CD4-positive, CD25-positive, alpha-beta regulatory T cell (primary cell): ENCODE results near the gene UBASH3A. TPM values are rescaled to one million over a fixed set of nuclear protein-coding genes. Genes with fewer than 3 reads are reported as not detected.

Experiments used
- ATAC-seq, 2 donors: fragments of 150-1000 bp; cut with Tn5 transposase; one replicate each; pipeline ENCODE4 v1.10.0; 2021; ENCODE audit warnings: low read depth in 2 of 2, moderate number of reproducible peaks in 2 of 2, moderate library complexity in 1 of 2
- DNase-seq, 3 donors: peaks; one replicate each; pipeline versions ENCODE4 v3.0.0 to v3.0.0-alpha.2; 2012 to 2022; ENCODE audit warnings: mixed read lengths in 1 of 3
- H3K27ac ChIP-seq: one replicate; pipeline ENCODE4 v1.7.0; 2013; ENCODE audit warnings: mild to moderate bottlenecking, low read length; ENCODE audit not compliant: insufficient read depth, poor library complexity, severe bottlenecking
- H3K27me3 ChIP-seq: one replicate; pipeline ENCODE4 v1.7.0; 2013; ENCODE audit warnings: low read length; ENCODE audit not compliant: control insufficient read depth, insufficient read depth
- H3K36me3 ChIP-seq: one replicate; pipeline ENCODE4 v1.7.0; 2013; ENCODE audit warnings: mild to moderate bottlenecking, low read length, moderate library complexity; ENCODE audit not compliant: control insufficient read depth, insufficient read depth
- H3K4me1 ChIP-seq: 2 replicates; pipeline ENCODE4 v1.7.0; 2013; ENCODE audit warnings: mild to moderate bottlenecking, low read length; ENCODE audit not compliant: insufficient read depth, control insufficient read depth, poor library complexity, severe bottlenecking
- H3K4me3 ChIP-seq: one replicate; pipeline ENCODE4 v1.7.0; 2013; ENCODE audit warnings: low read depth, mild to moderate bottlenecking, low read length, moderate library complexity
- H3K9me3 ChIP-seq, 2 experiments: 1 replicate in 1 of 2; 2 replicates in 1 of 2; pipeline ENCODE4 v1.7.0; 2013; ENCODE audit warnings: low read length in 2 of 2, mild to moderate bottlenecking in 1 of 2, moderate library complexity in 1 of 2; ENCODE audit not compliant: control insufficient read depth in 2 of 2
- H3K27ac Mint-ChIP-seq, 3 donors: one replicate each; pipeline ENCODE4 v1.8.0; 2020 to 2022; ENCODE audit warnings: mild to moderate bottlenecking in 3 of 3, mixed read lengths in 3 of 3, moderate library complexity in 2 of 3
- H3K27me3 Mint-ChIP-seq: one replicate; pipeline ENCODE4 v1.8.0; 2022; ENCODE audit warnings: mild to moderate bottlenecking, mixed read lengths
- H3K36me3 Mint-ChIP-seq: one replicate; pipeline ENCODE4 v1.8.0; 2020; ENCODE audit warnings: mixed read lengths
- H3K4me1 Mint-ChIP-seq, 4 donors: one replicate each; pipeline ENCODE4 v1.8.0; 2020 to 2022; ENCODE audit warnings: mixed read lengths in 4 of 4, mild to moderate bottlenecking in 1 of 4
- H3K4me3 Mint-ChIP-seq, 4 donors: one replicate each; pipeline ENCODE4 v1.8.0; 2020 to 2022; ENCODE audit warnings: mild to moderate bottlenecking in 4 of 4, mixed read lengths in 4 of 4, moderate library complexity in 3 of 4
- H3K9me3 Mint-ChIP-seq, 7 donors: one replicate each; pipeline ENCODE4 v1.8.0; 2020 to 2022; ENCODE audit warnings: mixed read lengths in 7 of 7, mild to moderate bottlenecking in 3 of 7, moderate library complexity in 2 of 7
- polyA plus RNA-seq, 4 donors: library from polyadenylated mRNA; unstranded; fragments of 300-500 nt; fragmentation: Illumina TruSeq; gene quantifications; one replicate each; pipeline ENCODE4 v1.2.3, GENCODE V29; 2021
- total RNA-seq: library from RNA; stranded (reverse); gene quantifications from one replicate; pipeline ENCODE4 v1.2.3, GENCODE V29; 2022

Gene UBASH3A
- total and polyA plus RNA-seq, 5 donors from 2014 or later = 36.2 to 56.0 (median 47.9) TPM

DNA sequence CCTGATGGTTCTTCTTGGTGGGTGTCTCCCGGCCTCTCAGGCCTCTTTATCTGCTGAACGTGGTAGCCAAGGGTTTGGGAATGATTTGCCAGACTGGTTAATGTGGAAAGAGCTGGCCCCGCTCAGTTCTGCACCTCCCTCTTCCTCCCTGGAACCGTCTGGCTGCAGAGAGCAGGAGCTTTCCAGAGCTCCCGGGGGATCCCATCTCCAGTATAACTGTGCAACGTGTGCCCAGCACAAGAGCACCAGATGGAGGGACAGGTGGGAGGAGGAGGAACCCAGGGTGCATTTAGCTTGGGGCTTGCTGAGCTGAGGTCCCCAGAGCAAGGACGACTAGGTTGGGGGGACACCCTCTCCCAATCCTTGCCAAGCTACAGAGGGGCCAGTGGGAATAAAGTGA is 42.4 kb upstream of the UBASH3A start:
- peaks cover 0 to 5% of the 10 kb centered on the region in 2 experiments for H3K9me3 ChIP-seq
- no peak for DNase-seq
- H3K27ac Mint-ChIP-seq = no peak overlapping the region
- H3K4me3 ChIP-seq = no peak overlapping the region
- H3K36me3 Mint-ChIP-seq = no peaks in the 10 kb centered on the region
- H3K4me1 Mint-ChIP-seq = no peaks in the 10 kb centered on the region
- H3K27me3 Mint-ChIP-seq = peaks cover 11% of the 10 kb centered on the region
- no peak for ATAC-seq
- peaks cover 4% of the 10 kb centered on the region for H3K27me3 ChIP-seq
- no peak overlapping the region for H3K27ac ChIP-seq
- H3K9me3 Mint-ChIP-seq = peaks cover 0 to 3% (median 0%) of the 10 kb centered on the region in 7 donors
- H3K4me3 Mint-ChIP-seq = no peak overlapping the region
- no peaks in the 10 kb centered on the region for H3K36me3 ChIP-seq
- H3K4me1 ChIP-seq = no peaks in the 10 kb centered on the region

DNA sequence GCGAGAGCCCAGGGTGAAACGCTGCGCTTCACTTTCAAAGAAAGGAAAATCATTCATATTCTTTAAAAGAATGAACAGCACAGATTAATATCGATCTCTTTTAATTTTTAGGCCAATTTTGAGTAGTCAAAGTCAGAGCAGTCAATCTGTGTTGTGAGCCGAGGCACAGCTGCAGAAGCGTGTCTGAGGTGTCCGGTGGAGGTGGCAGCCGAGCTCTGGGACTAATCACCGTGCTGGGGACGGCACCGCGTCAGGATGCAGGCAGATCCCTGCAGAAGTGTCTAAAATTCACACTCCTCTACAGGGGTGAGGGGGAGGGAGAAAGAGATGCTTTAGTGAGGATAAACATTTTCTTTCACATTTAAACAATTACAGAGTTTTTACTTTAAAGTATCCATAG is 41.5 kb upstream of the UBASH3A start:
- ATAC-seq (no peak), DNase-seq (no peak)
- Mint-ChIP-seq H3K9me3 (peaks cover 0 to 2% (median 0%) of the 10 kb centered on the region in 7 donors), H3K4me3 (no peak overlapping the region), H3K36me3 (no peaks in the 10 kb centered on the region), H3K27me3 (peaks cover 11% of the 10 kb centered on the region), H3K4me1 (no peaks in the 10 kb centered on the region), H3K27ac (no peak overlapping the region)
- H3K4me3 ChIP-seq = no peak overlapping the region
- H3K9me3 ChIP-seq = peaks cover 0 to 5% of the 10 kb centered on the region in 2 experiments
- H3K27me3 ChIP-seq = peaks cover 1% of the 10 kb centered on the region
- H3K36me3 ChIP-seq = no peaks in the 10 kb centered on the region
- H3K4me1 ChIP-seq = no peaks in the 10 kb centered on the region
- no peak overlapping the region for H3K27ac ChIP-seq

DNA sequence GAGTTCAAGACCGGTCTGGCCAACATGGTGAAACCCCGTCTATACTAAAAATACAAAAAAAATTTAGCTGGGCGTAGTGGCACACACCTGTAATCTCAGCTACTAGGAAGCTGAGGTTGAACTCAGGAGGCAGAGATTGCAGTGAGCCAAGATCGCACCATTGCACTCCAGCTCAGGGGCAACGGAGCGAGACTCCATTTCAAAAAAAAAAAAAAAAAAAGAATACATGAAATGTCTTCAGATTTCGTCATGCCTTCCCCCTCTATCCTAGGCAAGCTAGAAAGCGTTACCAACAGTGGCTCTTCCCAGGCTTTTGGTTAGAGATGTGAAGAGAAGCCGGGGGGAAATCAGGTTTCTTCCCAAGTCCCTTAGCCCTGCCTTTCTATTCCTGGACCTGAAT is 41.0 kb upstream of the UBASH3A start:
- ATAC-seq = no peak
- H3K9me3 ChIP-seq = peaks cover 0 to 5% of the 10 kb centered on the region in 2 experiments
- H3K4me3 ChIP-seq = no peak overlapping the region
- peaks cover 0 to 2% (median 0%) of the 10 kb centered on the region in 7 donors for H3K9me3 Mint-ChIP-seq
- peaks cover 15% of the 10 kb centered on the region for H3K27me3 Mint-ChIP-seq
- H3K4me1 ChIP-seq = no peaks in the 10 kb centered on the region
- no peak overlapping the region for H3K4me3 Mint-ChIP-seq
- H3K27ac ChIP-seq = no peak overlapping the region
- H3K27ac Mint-ChIP-seq = no peak overlapping the region
- no peaks in the 10 kb centered on the region for H3K36me3 Mint-ChIP-seq
- H3K27me3 ChIP-seq = no peaks in the 10 kb centered on the region
- no peak for DNase-seq
- H3K36me3 ChIP-seq = no peaks in the 10 kb centered on the region
- peaks cover 0 to 2% (median 0%) of the 10 kb centered on the region in 4 donors for H3K4me1 Mint-ChIP-seq

- Mint-ChIP-seq H3K27ac (no peak overlapping the region), H3K36me3 (no peaks in the 10 kb centered on the region), H3K27me3 (peaks cover 15% of the 10 kb centered on the region), H3K4me1 (peaks cover 0 to 2% (median 0%) of the 10 kb centered on the region in 4 donors), H3K9me3 (peaks cover 0 to 2% (median 0%) of the 10 kb centered on the region in 7 donors), H3K4me3 (no peak overlapping the region)
- H3K4me3 ChIP-seq = no peak overlapping the region
- H3K27ac ChIP-seq = no peak overlapping the region
- H3K36me3 ChIP-seq = no peaks in the 10 kb centered on the region
- H3K27me3 ChIP-seq = no peaks in the 10 kb centered on the region
- no peak for ATAC-seq
- no peaks in the 10 kb centered on the region for H3K4me1 ChIP-seq
- DNase-seq = no peak
- H3K9me3 ChIP-seq = peaks cover 0 to 5% of the 10 kb centered on the region in 2 experiments
Measured at GRCh38 chr21:42363312-42363711, 40.4 kb upstream of the UBASH3A start.

GRCh38 chr21:42364304-42364865 is 39.3 kb upstream of the UBASH3A start:
- Histone ChIP-seq H3K4me1 (no peaks in the 10 kb centered on the region), H3K27me3 (no peaks in the 10 kb centered on the region), H3K36me3 (no peaks in the 10 kb centered on the region), H3K9me3 (peaks cover 0 to 5% of the 10 kb centered on the region in 2 experiments), H3K27ac (no peak overlapping the region), H3K4me3 (no peak overlapping the region)
- Mint-ChIP-seq H3K9me3 (no peaks in the 10 kb centered on the region), H3K27me3 (peaks cover 15% of the 10 kb centered on the region), H3K4me3 (no peak overlapping the region), H3K27ac (no peak overlapping the region), H3K4me1 (peaks cover 0 to 2% (median 0%) of the 10 kb centered on the region in 4 donors), H3K36me3 (no peaks in the 10 kb centered on the region)
- no peak for ATAC-seq
- DNase-seq = no peak

DNA sequence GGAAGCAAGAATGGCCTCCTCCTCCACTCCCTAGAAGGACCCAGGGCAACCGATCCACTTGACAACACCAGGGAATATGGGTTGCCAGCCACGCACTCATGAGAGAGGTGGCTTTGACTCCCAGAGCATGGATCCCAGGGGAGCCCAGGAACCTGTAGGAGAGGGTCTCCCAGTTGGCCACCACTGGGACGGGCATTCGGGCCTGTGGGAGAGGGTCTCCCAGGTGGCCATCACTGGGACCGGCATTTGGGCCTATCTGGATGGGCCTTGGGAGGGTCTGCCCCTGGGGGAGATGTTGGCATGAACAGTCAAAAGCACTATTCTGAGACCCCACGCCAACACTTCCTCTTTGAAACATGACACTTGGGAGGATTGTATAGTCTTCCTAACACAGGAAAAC is 37.9 kb upstream of the UBASH3A start:
- H3K36me3 Mint-ChIP-seq = no peaks in the 10 kb centered on the region
- Histone ChIP-seq H3K4me1 (no peaks in the 10 kb centered on the region), H3K27ac (no peak overlapping the region), H3K36me3 (no peaks in the 10 kb centered on the region), H3K27me3 (no peaks in the 10 kb centered on the region), H3K4me3 (no peak overlapping the region), H3K9me3 (no peaks in the 10 kb centered on the region)
- H3K9me3 Mint-ChIP-seq = no peaks in the 10 kb centered on the region
- ATAC-seq = no peak
- H3K27me3 Mint-ChIP-seq = peaks cover 15% of the 10 kb centered on the region
- no peak for DNase-seq
- H3K4me3 Mint-ChIP-seq = no peak overlapping the region
- H3K27ac Mint-ChIP-seq = no peak overlapping the region
- peaks cover 0 to 2% (median 0%) of the 10 kb centered on the region in 4 donors for H3K4me1 Mint-ChIP-seq

GRCh38 chr21:42366292-42367010 is 37.3 kb upstream of the UBASH3A start, which contains the start of gene TFF1:
Gene TFF1, minus strand, starts transcription at chr21:42366535. Its CDS starts 40 bp downstream, at chr21:42366495.
- Histone ChIP-seq H3K4me1 (no peaks in the 10 kb centered on the region), H3K36me3 (no peaks in the 10 kb centered on the region), H3K27me3 (no peaks in the 10 kb centered on the region), H3K27ac (no peak within 1 kb of the TSS), H3K9me3 (no peaks in the 10 kb centered on the region), H3K4me3 (no peak within 1 kb of the TSS)
- Mint-ChIP-seq H3K36me3 (no peaks in the 10 kb centered on the region), H3K27me3 (peaks cover 15% of the 10 kb centered on the region), H3K4me3 (no peak within 1 kb of the TSS), H3K9me3 (no peaks in the 10 kb centered on the region), H3K4me1 (peaks cover 0 to 2% (median 0%) of the 10 kb centered on the region in 4 donors), H3K27ac (peak within 1 kb of the TSS in 1 of 3 donors; percentile 42)
- ATAC-seq (no peak), DNase-seq (no peak)
